Left renal cortex interstitium (tissue), 4 donors: Measurements from ENCODE around the gene RHOD. TPM values are rescaled to one million over a fixed set of nuclear protein-coding genes. Genes with fewer than 3 reads are reported as not detected.

Source experiments
- DNase-seq, 4 donors: peaks; one replicate each; pipeline ENCODE4 v3.0.0-alpha.2; 2013; ENCODE audit warnings: low read depth in 4 of 4, low spot score in 2 of 4, missing footprints in 1 of 4
- polyA plus RNA-seq, 4 donors: library from polyadenylated mRNA; unstranded; fragments of 120-200 nt; gene quantifications; one replicate each; pipeline ENCODE4 v1.2.1, GENCODE V29; 2013; ENCODE audit not compliant: insufficient read length in 4 of 4

The RHOD gene
- polyA plus RNA-seq, 4 donors = 7.1 to 10.6 (median 9.1) TPM

- no peak for DNase-seq
These were observed 1.9 kb downstream of the RHOD start for GRCh38 chr11:67058506-67058905.

GRCh38 chr11:67059671-67060070 lies 3.0 kb downstream of the RHOD start:
- no peak for DNase-seq

- no peak for DNase-seq
These were observed 3.5 kb downstream of the RHOD start for GRCh38 chr11:67060111-67060522.

GRCh38 chr11:67062526-67063373 lies 6.1 kb downstream of the RHOD start:
- DNase-seq = no peak

GRCh38 chr11:67066333-67066709 lies 9.7 kb downstream of the RHOD start:
- DNase-seq = no peak

- peak in 1 of 4 donors; percentile 52 for DNase-seq
These were observed 15.0 kb downstream of the RHOD start for GRCh38 chr11:67071420-67072284.

- no peak for DNase-seq
These were observed 15.6 kb downstream of the RHOD start for GRCh38 chr11:67072295-67072694.

- DNase-seq = no peak
These were observed 17.3 kb downstream of the RHOD start for GRCh38 chr11:67073908-67074307.

GRCh38 chr11:67076202-67076601 lies 19.6 kb downstream of the RHOD start:
- DNase-seq = no peak

GRCh38 chr11:67079065-67079705 lies 22.5 kb downstream of the RHOD start:
- no peak for DNase-seq

- DNase-seq = no peak
These were observed 25.6 kb downstream of the RHOD start for GRCh38 chr11:67082071-67082791.

- no peak for DNase-seq
These were observed 27.2 kb downstream of the RHOD start for GRCh38 chr11:67083786-67084366.

GRCh38 chr11:67085617-67086016 lies 29.0 kb downstream of the RHOD start:
- DNase-seq = no peak

GRCh38 chr11:67090717-67091116 lies 34.1 kb downstream of the RHOD start:
- DNase-seq = no peak

- DNase-seq = no peak
These were observed 38.5 kb downstream of the RHOD start for GRCh38 chr11:67095214-67095507.

- no peak for DNase-seq
These were observed 42.3 kb downstream of the RHOD start for GRCh38 chr11:67098799-67099429.

- no peak for DNase-seq
These were observed 43.2 kb downstream of the RHOD start for GRCh38 chr11:67099831-67100324.

- no peak for DNase-seq
These were observed 46.0 kb downstream of the RHOD start for GRCh38 chr11:67102664-67103063.

GRCh38 chr11:67105964-67106363 lies 49.3 kb downstream of the RHOD start:
- no peak for DNase-seq

- no peak for DNase-seq
These were observed 54.6 kb downstream of the RHOD start for GRCh38 chr11:67111261-67111660.
